ENCODE measurements around the gene SYNGR2. TPM values are rescaled to one million over a fixed set of nuclear protein-coding genes. Genes with fewer than 3 reads are reported as not detected.
A peak's percentile ranks its signal among the peaks of the same experiment; 100 is the strongest.

The SYNGR2 gene
- total and polyA plus RNA-seq, 2 experiments from 2014 or later, result 46.9 to 61.6 TPM

GRCh38 chr17:78164748-78165607 lies 3.4 kb upstream of the SYNGR2 start:
- Histone ChIP-seq H3K9me2 (ENCODE audit: insufficient read depth) (no peaks in the 10 kb centered on the region), H3K4me1 (ENCODE audit: insufficient read depth) (peaks cover 5% of the 10 kb centered on the region; the same call in 1 of the 2 replicates), H3K4me2 (no peak overlapping the region), H3K36me3 (ENCODE audit: insufficient read depth) (no peaks in the 10 kb centered on the region), H2AFZ (no peak overlapping the region), H3K27ac (ENCODE audit: low read depth) (no peak overlapping the region), H3K27me3 (ENCODE audit: insufficient read depth) (no peaks in the 10 kb centered on the region), H3F3A (replicated peaks; ENCODE audit: low read depth) (0 out of 2 replicates have a peak, but pooled peaks cover 4% of the 10 kb centered on the region), H3K4me3 (no peak overlapping the region), H4K20me1 (replicated peaks; ENCODE audit: insufficient read depth) (no peaks in the 10 kb centered on the region; the same call in 1 of the 2 replicates), H3K79me2 (replicated peaks; ENCODE audit: insufficient read depth) (no peaks in the 10 kb centered on the region)
- no peak overlapping the region; the same call in 2 of the 3 replicates for H3K4me3 Mint-ChIP-seq
- no peaks in the 10 kb centered on the region for H3K9me3 Mint-ChIP-seq
- peaks cover 5% of the 10 kb centered on the region for H3K4me1 Mint-ChIP-seq
- TF ChIP-seq CTCF (conservative IDR thresholded peaks at IDR 0.05; ENCODE audit: low read depth in 2 of 2) (no peak), ETS1 (IDR thresholded peaks at IDR 0.05) (no peak), CREB1 (CRISPR knock-in tag; IDR thresholded peaks at IDR 0.05; ENCODE audit: low read depth) (no peak), STAT1 (IDR thresholded peaks at IDR 0.05; ENCODE audit: unreplicated experiment) (no peak)
- no peak for ATAC-seq
- no peak for DNase-seq (ENCODE audit: low spot score)
- H3K36me3 Mint-ChIP-seq (ENCODE audit: low read depth), result no peaks in the 10 kb centered on the region
- H3K27ac Mint-ChIP-seq, result no peak overlapping the region
- peaks cover 16% of the 10 kb centered on the region for H3K27me3 Mint-ChIP-seq (ENCODE audit: insufficient read depth, low read depth, poor library complexity)

GRCh38 chr17:78166416-78166815 lies 2.0 kb upstream of the SYNGR2 start:
- Histone ChIP-seq H3K36me3 (ENCODE audit: insufficient read depth) (no peaks in the 10 kb centered on the region), H3K79me2 (replicated peaks; ENCODE audit: insufficient read depth) (no peaks in the 10 kb centered on the region), H3F3A (replicated peaks; ENCODE audit: low read depth) (0 out of 2 replicates have a peak, but pooled peaks cover 4% of the 10 kb centered on the region), H3K9me2 (ENCODE audit: insufficient read depth) (no peaks in the 10 kb centered on the region), H3K4me1 (ENCODE audit: insufficient read depth) (peaks cover 8% of the 10 kb centered on the region; the same call in 1 of the 2 replicates), H3K27ac (ENCODE audit: low read depth) (no peak overlapping the region), H3K27me3 (ENCODE audit: insufficient read depth) (no peaks in the 10 kb centered on the region), H2AFZ (no peak overlapping the region), H4K20me1 (replicated peaks; ENCODE audit: insufficient read depth) (no peaks in the 10 kb centered on the region; the same call in 1 of the 2 replicates), H3K4me2 (no peak overlapping the region), H3K4me3 (no peak overlapping the region)
- peaks cover 24% of the 10 kb centered on the region for H3K27me3 Mint-ChIP-seq (ENCODE audit: insufficient read depth, low read depth, poor library complexity)
- no peak for ATAC-seq
- DNase-seq (ENCODE audit: low spot score), result peak; percentile 47
- no peak for TF ChIP-seq ZNF114 (CRISPR knock-in tag; IDR thresholded peaks at IDR 0.05)
- no peak for TF ChIP-seq CREB1 (CRISPR knock-in tag; IDR thresholded peaks at IDR 0.05; ENCODE audit: low read depth)
- TF ChIP-seq ETS1 (IDR thresholded peaks at IDR 0.05), result no peak
- no peaks in the 10 kb centered on the region for H3K36me3 Mint-ChIP-seq (ENCODE audit: low read depth)
- H3K4me3 Mint-ChIP-seq, result no peak overlapping the region
- H3K9me3 Mint-ChIP-seq, result no peaks in the 10 kb centered on the region
- peaks cover 10% of the 10 kb centered on the region for H3K4me1 Mint-ChIP-seq
- H3K27ac Mint-ChIP-seq, result no peak overlapping the region
